H1 (cell line): ENCODE data around the gene ADGRG1. TPM values are rescaled to one million over a fixed set of nuclear protein-coding genes. Genes with fewer than 3 reads are reported as not detected.

Source experiments
- CTCF ChIA-PET: fragments of 300-600 bp; sonication (Branson Sonifier 250); formaldehyde crosslinking; loops from one replicate; lab custom pipeline; 2021; ENCODE audit not compliant: partially characterized antibody; lab: Charles Lee
- POLR2A ChIA-PET: fragments of 300-600 bp; sonication (Branson Sonifier 250); formaldehyde crosslinking; loops from one replicate; lab custom pipeline; 2021; ENCODE audit warnings: inconsistent platforms; ENCODE audit not compliant: partially characterized antibody; lab: Charles Lee
- DNase-seq, 2 experiments: peaks; one replicate each; pipeline versions ENCODE4 v3.0.0 to v3.0.0-alpha.2; 2010 to 2022; ENCODE audit warnings: low spot score in 2 of 2, low read depth in 1 of 2, mixed read lengths in 1 of 2
- FAIRE-seq: peaks from 2 replicates; lab custom pipeline; 2011; peaks lifted over from hg19 to GRCh38; lab: Jason Lieb, UNC
- H2AFZ ChIP-seq: 2 replicates; pipeline ENCODE4 v1.8.1; 2012; ENCODE audit warnings: low read length, inconsistent platforms
- H2AK5ac ChIP-seq: 2 replicates; pipeline ENCODE4 v1.6.1; 2013; ENCODE audit warnings: low read depth, low read length
- H2BK120ac ChIP-seq: replicated peaks from 2 replicates; pipeline ENCODE3; 2013; ENCODE audit warnings: low read depth, low read length, inconsistent platforms
- H2BK12ac ChIP-seq: 2 replicates; pipeline ENCODE4 v1.6.1; 2013; ENCODE audit warnings: low read depth, low read length
- H2BK15ac ChIP-seq: 2 replicates; pipeline ENCODE4 v1.6.1; 2013; ENCODE audit warnings: low read length
- H2BK20ac ChIP-seq: 2 replicates; pipeline ENCODE4 v1.6.1; 2013; ENCODE audit warnings: low read length
- H2BK5ac ChIP-seq: 2 replicates; pipeline ENCODE4 v1.6.1; 2013; ENCODE audit warnings: low read depth, low read length
- H3K14ac ChIP-seq: 2 replicates; pipeline ENCODE4 v1.6.1; 2013; ENCODE audit warnings: inconsistent platforms; ENCODE audit not compliant: insufficient read length
- H3K18ac ChIP-seq: 2 replicates; pipeline ENCODE4 v1.6.1; 2013; ENCODE audit warnings: low read length; ENCODE audit errors: extremely low read depth
- H3K23ac ChIP-seq: 2 replicates; pipeline ENCODE4 v1.6.1; 2013; ENCODE audit warnings: inconsistent platforms; ENCODE audit not compliant: insufficient read length
- H3K23me2 ChIP-seq: 2 replicates; pipeline ENCODE4 v1.6.1; 2013; ENCODE audit warnings: low read depth, low read length
- H3K27ac ChIP-seq: 2 replicates; pipeline ENCODE4 v1.6.1; 2011; ENCODE audit warnings: low read depth, low read length, inconsistent platforms
- H3K27me3 ChIP-seq, 4 experiments: replicated peaks in 1 of 4; 1 replicate in 1 of 4; 2 replicates in 3 of 4; pipeline versions ENCODE4 v1.6.1 to v1.8.1; 2011 to 2013; ENCODE audit warnings: low read length in 3 of 4, mild to moderate bottlenecking in 3 of 4, inconsistent platforms in 2 of 4, mixed read lengths in 2 of 4, moderate library complexity in 1 of 4; ENCODE audit not compliant: control insufficient read depth in 3 of 4, insufficient read depth in 3 of 4; ENCODE audit errors: extremely low read depth in 1 of 4
- H3K36me3 ChIP-seq, 4 experiments: 2 replicates each; pipeline versions ENCODE4 v1.6.1 to v1.8.1; 2011 to 2013; ENCODE audit warnings: mild to moderate bottlenecking in 4 of 4, low read length in 3 of 4, moderate library complexity in 2 of 4, control low read depth in 1 of 4, inconsistent platforms in 1 of 4; ENCODE audit not compliant: insufficient read depth in 4 of 4, control insufficient read depth in 2 of 4
- H3K4ac ChIP-seq: replicated peaks from 2 replicates; pipeline ENCODE3; 2013; ENCODE audit warnings: low read length, low read depth, mixed read lengths, inconsistent platforms; ENCODE audit not compliant: insufficient read length
- H3K4me1 ChIP-seq, 4 experiments: replicated peaks in 1 of 4; 1 replicate in 1 of 4; 2 replicates in 3 of 4; pipeline versions ENCODE4 v1.6.1 to v1.8.1; 2011 to 2013; ENCODE audit warnings: low read length in 3 of 4, inconsistent platforms in 2 of 4, mixed read lengths in 1 of 4; ENCODE audit not compliant: insufficient read depth in 4 of 4, control insufficient read depth in 3 of 4
- H3K4me2 ChIP-seq, 2 experiments: 2 replicates each; pipeline versions ENCODE4 v1.6.1 to v1.8.1; 2011 to 2013; ENCODE audit warnings: low read depth in 2 of 2, low read length in 2 of 2, control low read depth in 1 of 2, inconsistent platforms in 1 of 2, mild to moderate bottlenecking in 1 of 2; ENCODE audit not compliant: insufficient read depth in 1 of 2
- H3K4me3 ChIP-seq, 4 experiments: fragments of 200-600, 300-600 bp in 1 of 4; sonication (generic), shearing (Covaris generic), sonication (Bioruptor Twin) in 1 of 4; 2 replicates each; pipeline versions ENCODE4 v1.5.1 to v1.8.1; 2011 to 2016; ENCODE audit warnings: low read length in 4 of 4, low read depth in 3 of 4, control low read depth in 2 of 4, inconsistent platforms in 2 of 4, mild to moderate bottlenecking in 2 of 4, mixed read lengths in 1 of 4, moderate library complexity in 1 of 4; ENCODE audit not compliant: insufficient read depth in 2 of 4; ENCODE audit errors: extremely low read depth in 1 of 4
- H3K56ac ChIP-seq: replicated peaks from 2 replicates; pipeline ENCODE3; 2013; ENCODE audit warnings: low read depth, mild to moderate bottlenecking, mixed read lengths, low read length, inconsistent platforms; ENCODE audit not compliant: insufficient read length
- H3K79me1 ChIP-seq: 2 replicates; pipeline ENCODE4 v1.6.1; 2013; ENCODE audit warnings: low read depth, low read length, control low read depth
- H3K79me2 ChIP-seq, 2 experiments: 2 replicates each; pipeline versions ENCODE4 v1.6.1 to v1.8.1; 2012 to 2013; ENCODE audit warnings: low read length in 2 of 2, mild to moderate bottlenecking in 2 of 2, inconsistent platforms in 1 of 2; ENCODE audit not compliant: insufficient read depth in 2 of 2, control insufficient read depth in 1 of 2
- H3K9ac ChIP-seq, 4 experiments: replicated peaks in 1 of 4; 1 replicate in 1 of 4; 2 replicates in 3 of 4; pipeline versions ENCODE4 v1.6.1 to v1.8.1; 2011 to 2013; ENCODE audit warnings: low read depth in 3 of 4, low read length in 3 of 4, control low read depth in 2 of 4, mild to moderate bottlenecking in 2 of 4, moderate library complexity in 2 of 4, inconsistent platforms in 1 of 4; ENCODE audit errors: extremely low read depth in 1 of 4
- H3K9me3 ChIP-seq, 2 experiments: 2 replicates each; pipeline versions ENCODE4 v1.6.1 to v1.8.1; 2012 to 2013; ENCODE audit warnings: mild to moderate bottlenecking in 2 of 2, moderate library complexity in 2 of 2, control low read depth in 1 of 2, inconsistent platforms in 1 of 2, low read depth in 1 of 2, low read length in 1 of 2, mixed read lengths in 1 of 2; ENCODE audit not compliant: insufficient read depth in 2 of 2
- H4K20me1 ChIP-seq, 2 experiments: replicated peaks in 1 of 2; 2 replicates each; pipeline versions ENCODE3 to v1.8.1; 2011 to 2013; ENCODE audit warnings: inconsistent platforms in 2 of 2, low read length in 2 of 2, mild to moderate bottlenecking in 1 of 2; ENCODE audit not compliant: insufficient read depth in 2 of 2, control insufficient read depth in 1 of 2
- H4K5ac ChIP-seq: 2 replicates; pipeline ENCODE4 v1.6.1; 2013; ENCODE audit warnings: low read length, low read depth, mixed read lengths, inconsistent platforms; ENCODE audit not compliant: insufficient read length
- H4K8ac ChIP-seq: 2 replicates; pipeline ENCODE4 v1.8.0; 2013; ENCODE audit warnings: mild to moderate bottlenecking, moderate library complexity, low read length, inconsistent platforms; ENCODE audit not compliant: insufficient read depth; ENCODE audit errors: extremely low read depth
- H4K91ac ChIP-seq: replicated peaks from 2 replicates; pipeline ENCODE3; 2013; ENCODE audit warnings: low read length, mixed read lengths, inconsistent platforms; ENCODE audit not compliant: insufficient read length
- EZH2 ChIP-seq: fragments of 200-600 bp; sonication (generic); IDR thresholded peaks from 2 replicates; pipeline ENCODE4 v1.7.1; 2012; ENCODE audit warnings: low read depth, mild to moderate bottlenecking, moderate library complexity, low read length, inconsistent platforms; ENCODE audit not compliant: severe bottlenecking
- KDM1A ChIP-seq: fragments of 200-600, 300-600 bp; sonication (generic); IDR thresholded peaks from 2 replicates; pipeline ENCODE4 v1.7.1; 2016; ENCODE audit warnings: mild to moderate bottlenecking, low read length, borderline replicate concordance
- KDM4A ChIP-seq: IDR thresholded peaks from one replicate; pipeline ENCODE4 v1.7.1; 2012; ENCODE audit warnings: low read depth, mild to moderate bottlenecking, moderate library complexity, low read length, inconsistent platforms; ENCODE audit not compliant: severe bottlenecking
- TAF7 ChIP-seq: optimal IDR thresholded peaks from 2 replicates; pipeline ENCODE3; 2011; ENCODE audit warnings: low read depth, mild to moderate bottlenecking, inconsistent platforms, low read length, moderate library complexity, borderline replicate concordance
- TEAD4 ChIP-seq: IDR thresholded peaks from 2 replicates; pipeline ENCODE4 v1.6.1; 2012; ENCODE audit warnings: low read depth, low read length, inconsistent platforms, mixed read lengths
- WGBS, 2 experiments: shearing (Covaris generic) in 1 of 2; methylation state at CpG; one replicate each; pipeline versions ENCODE4 v1.1.6 to v1.1.7; 2013 to 2015; ENCODE audit warnings: low lambda C conversion rate in 2 of 2, mixed read lengths in 2 of 2, inconsistent platforms in 1 of 2, low coverage in 1 of 2, missing lambda C conversion rate in 1 of 2; ENCODE audit not compliant: insufficient replicate concordance in 2 of 2, insufficient coverage in 1 of 2, insufficient read length in 1 of 2; ENCODE audit errors: extremely low coverage in 1 of 2, missing lambda C conversion rate in 1 of 2; 5-methylcytosine and 5-hydroxymethylcytosine counted together
- polyA plus RNA-seq, 7 experiments: library from polyadenylated mRNA; depleted of rRNA in 3 of 7; stranded (reverse) in 5 of 7; unstranded in 2 of 7; fragments of >200 nt in 5 of 7; fragments of 200-250 nt in 2 of 7; gene quantifications; 1 replicate in 5 of 7; 2 replicates in 1 of 7; 4 replicates in 1 of 7; pipeline versions ENCODE4 v1.2.1 to v1.2.3, GENCODE V29; 2011 to 2013; ENCODE audit warnings: missing spikeins in 2 of 7, mixed read lengths in 2 of 7
- total RNA-seq: library from RNA; stranded (reverse); fragmentation: NEBNext Ultra II Directional; extraction: Animal tissue kit (Norgen Biotek cat#: 25700); gene quantifications from 2 replicates; pipeline ENCODE4 v1.2.1, GENCODE V29; 2021

Gene ADGRG1
- total and polyA plus RNA-seq, 2 of the 8 experiments (the other 6 are each of a cell fraction or from before 2014, with no cell fraction given), result 1.3 to 2.6 TPM

GRCh38 chr16:57658130-57658877, 29.9 kb downstream of the ADGRG1 start:
- Histone ChIP-seq H3K4me3 (no peak overlapping the region), H3K23ac (no peak overlapping the region), H3K14ac (no peak overlapping the region), H3K27ac (no peak overlapping the region), H3K18ac (no peak overlapping the region), H3K36me3 (no peaks in the 10 kb centered on the region), H3K79me2 (no peaks in the 10 kb centered on the region), H2AK5ac (no peak overlapping the region), H3K9ac (0 out of 7 replicates have a peak overlapping the region, but pooled peaks of 1 of the 4 experiments have one; percentile 37), H3K56ac (no peak overlapping the region), H4K20me1 (no peaks in the 10 kb centered on the region), H3K4me2 (no peak overlapping the region), H3K23me2 (no peaks in the 10 kb centered on the region), H4K5ac (peak overlapping the region; percentile 8), H3K27me3 (no peaks in the 10 kb centered on the region), H4K91ac (peak overlapping the region; percentile 12), H2BK20ac (no peak overlapping the region), H4K8ac (no peak overlapping the region), H3K4me1 (peaks cover 0 to 3% (median 0%) of the 10 kb centered on the region in 4 experiments; a peak in 3 of 7 replicates), H3K9me3 (no peaks in the 10 kb centered on the region), H2BK12ac (no peak overlapping the region), H3K79me1 (no peaks in the 10 kb centered on the region), H3K4ac (no peak overlapping the region), H2BK15ac (no peak overlapping the region), H2BK5ac (no peak overlapping the region), H2BK120ac (no peak overlapping the region), H2AFZ (no peak overlapping the region)
- POLR2A ChIA-PET, result no interaction called here
- 79% methylated on average over 10 of the region's 10 CpGs; no CpG with 5 or more reads in 1 of the 2 experiments for WGBS, 2 experiments
- no peak for DNase-seq
- FAIRE-seq, result no peak
- CTCF ChIA-PET, result interaction anchor here (0.8 to 2.8 kb wide), 6 partner anchors 8 to 67 kb away, joined by 3 to 12 read pairs (median 4); partner anchors contain the start of gene ADGRG3
- TF ChIP-seq TAF7, result no peak
- no peak for TF ChIP-seq EZH2
- TF ChIP-seq KDM1A, result 0 out of 2 replicates have a peak, but pooled peaks have one; percentile 11
- no peak for TF ChIP-seq TEAD4
- no peak for TF ChIP-seq KDM4A
- TF ChIP-seq, all 59 proteins: peak for 1
